ENCODE data around the gene PRKAR1B.

- no peak for TF ChIP-seq EP300 (IDR thresholded peaks at IDR 0.05)
- no peak for TF ChIP-seq CTCF (IDR thresholded peaks at IDR 0.05)
Measured at GRCh38 chr7:770741-771166, 43.7 kb upstream of the PRKAR1B start.

Measured in stomach (tissue), 4 donors.